Measurements from ENCODE around the gene C1QTNF5.

Gene C1QTNF5

DNA sequence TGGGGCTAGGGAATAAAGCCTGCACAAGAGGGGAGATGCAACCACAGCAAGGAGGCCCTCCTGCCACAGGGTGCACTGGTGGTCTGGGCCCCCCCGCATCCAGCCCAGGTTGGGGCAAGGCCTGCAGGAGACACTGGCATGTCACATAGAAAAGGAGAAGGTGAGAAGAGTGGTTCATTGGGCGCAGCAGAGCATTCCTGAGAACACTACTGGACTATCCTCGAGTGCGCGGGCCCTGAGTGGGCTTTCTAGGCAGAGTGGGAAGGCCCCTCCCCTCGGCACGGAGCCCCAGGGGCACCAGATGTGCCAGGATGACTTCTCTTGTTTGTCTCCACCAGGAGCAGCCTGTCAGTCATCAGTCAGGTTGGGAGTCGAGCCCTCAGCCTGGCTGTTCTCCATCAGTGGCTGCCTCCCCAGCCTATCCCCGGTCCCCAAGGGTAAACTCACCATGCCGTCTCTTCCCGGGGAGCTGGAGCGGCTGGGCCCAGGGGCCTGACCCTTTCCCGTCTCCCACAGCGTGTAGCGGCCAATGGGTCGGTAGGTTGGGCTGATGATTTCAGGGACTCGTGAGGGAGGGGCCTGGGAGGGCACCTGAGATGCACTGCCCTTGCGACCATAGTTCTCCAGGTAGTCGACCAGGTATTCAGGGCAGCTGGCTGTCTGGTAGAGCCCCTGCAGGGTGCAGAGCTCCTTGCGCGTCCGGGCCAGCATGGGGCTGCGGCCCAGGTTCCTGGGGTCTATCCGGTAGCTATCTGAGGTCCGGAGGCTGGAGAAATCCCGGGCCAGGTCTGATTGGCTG lies 31.8 kb upstream of the C1QTNF5 start:
- DNase-seq: no peak

DNA sequence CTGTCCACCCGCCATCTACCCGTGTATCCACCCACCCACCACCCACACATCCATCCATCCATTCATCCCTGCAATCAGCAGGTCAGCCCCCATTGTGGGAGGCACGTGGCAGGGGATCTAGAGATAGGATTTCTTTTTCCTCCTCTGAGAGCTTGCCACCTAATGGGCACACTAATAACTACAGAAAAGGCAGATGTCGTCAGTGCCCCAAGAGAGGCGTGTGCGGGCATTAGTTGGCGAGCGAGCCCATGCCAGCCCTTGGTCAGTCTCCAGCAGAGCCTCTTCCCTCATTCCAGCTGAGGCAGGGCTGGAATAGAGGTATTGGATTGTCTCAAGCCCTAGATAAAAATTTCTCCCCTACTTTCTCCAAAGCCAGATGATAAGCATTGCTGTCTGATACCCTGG lies 31.1 kb upstream of the C1QTNF5 start:
- DNase-seq: no peak

- no peak for DNase-seq
Observed at GRCh38 chr11:119371067-119371601, 30.5 kb upstream of the C1QTNF5 start.

GRCh38 chr11:119370486-119371046 lies 29.9 kb upstream of the C1QTNF5 start:
- DNase-seq: peak in 1 of 2 donors; percentile 34

DNA sequence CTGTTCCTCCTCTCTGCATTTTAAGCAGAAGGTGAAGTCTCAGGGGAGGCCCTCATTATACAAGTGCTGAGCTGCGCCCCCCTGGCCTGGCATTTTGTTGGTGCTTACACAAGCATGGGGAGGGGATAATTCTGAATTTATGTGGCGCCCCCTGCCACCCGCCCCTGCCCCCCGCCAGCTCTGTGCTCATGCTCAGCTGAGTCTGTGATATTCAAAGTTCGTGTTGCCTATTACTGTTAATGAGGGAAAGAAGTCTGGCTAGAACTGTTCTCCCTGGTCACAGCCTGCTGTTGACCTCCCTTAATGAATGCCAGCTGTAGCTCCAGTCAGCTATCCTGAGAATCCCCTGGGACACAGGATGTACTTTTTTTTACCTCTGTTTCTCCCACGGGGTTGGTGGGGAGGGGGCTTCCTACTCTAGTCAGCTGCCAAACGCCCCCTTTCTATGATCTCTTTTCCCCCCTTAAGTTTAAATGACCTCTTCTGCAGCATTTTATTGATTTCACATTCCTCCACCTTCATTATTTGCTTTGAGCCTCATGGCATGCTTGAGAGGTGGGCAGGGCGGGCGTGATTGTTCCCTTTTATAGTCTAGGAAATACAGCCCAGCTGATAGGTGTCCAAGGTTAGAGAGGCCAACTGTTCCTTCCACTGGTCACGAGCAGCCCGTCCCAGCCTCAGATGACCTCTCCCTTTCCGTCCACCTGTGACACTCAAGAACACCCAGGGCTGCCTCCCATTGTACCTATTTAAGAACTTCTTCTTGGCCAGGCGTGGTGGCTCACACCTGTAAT lies 28.6 kb upstream of the C1QTNF5 start:
- no peak for DNase-seq

GRCh38 chr11:119368121-119369034 lies 27.7 kb upstream of the C1QTNF5 start:
- DNase-seq: no peak

DNA sequence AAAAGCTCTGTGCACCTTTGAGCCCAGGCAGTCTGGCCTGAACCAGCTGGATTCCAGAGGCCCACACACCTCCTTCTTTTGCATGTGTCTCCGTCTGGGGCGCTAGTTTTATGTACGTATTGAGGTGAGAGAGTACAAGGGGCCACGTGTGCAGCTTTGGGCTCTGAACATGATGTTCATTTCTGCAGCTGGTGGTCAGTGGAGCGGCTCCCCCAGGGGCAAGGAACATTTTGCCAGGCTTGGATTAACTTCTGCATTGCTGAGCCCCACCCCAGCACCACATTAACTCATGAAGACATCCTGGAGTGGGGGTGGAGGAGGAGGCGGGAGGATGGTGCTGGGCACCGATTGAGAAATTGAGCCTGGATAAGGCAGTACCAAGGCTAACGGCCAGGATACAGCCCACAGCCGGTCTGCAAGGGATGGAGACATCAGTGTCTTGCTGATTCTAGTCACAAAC lies 27.0 kb upstream of the C1QTNF5 start:
- no peak for DNase-seq

DNA sequence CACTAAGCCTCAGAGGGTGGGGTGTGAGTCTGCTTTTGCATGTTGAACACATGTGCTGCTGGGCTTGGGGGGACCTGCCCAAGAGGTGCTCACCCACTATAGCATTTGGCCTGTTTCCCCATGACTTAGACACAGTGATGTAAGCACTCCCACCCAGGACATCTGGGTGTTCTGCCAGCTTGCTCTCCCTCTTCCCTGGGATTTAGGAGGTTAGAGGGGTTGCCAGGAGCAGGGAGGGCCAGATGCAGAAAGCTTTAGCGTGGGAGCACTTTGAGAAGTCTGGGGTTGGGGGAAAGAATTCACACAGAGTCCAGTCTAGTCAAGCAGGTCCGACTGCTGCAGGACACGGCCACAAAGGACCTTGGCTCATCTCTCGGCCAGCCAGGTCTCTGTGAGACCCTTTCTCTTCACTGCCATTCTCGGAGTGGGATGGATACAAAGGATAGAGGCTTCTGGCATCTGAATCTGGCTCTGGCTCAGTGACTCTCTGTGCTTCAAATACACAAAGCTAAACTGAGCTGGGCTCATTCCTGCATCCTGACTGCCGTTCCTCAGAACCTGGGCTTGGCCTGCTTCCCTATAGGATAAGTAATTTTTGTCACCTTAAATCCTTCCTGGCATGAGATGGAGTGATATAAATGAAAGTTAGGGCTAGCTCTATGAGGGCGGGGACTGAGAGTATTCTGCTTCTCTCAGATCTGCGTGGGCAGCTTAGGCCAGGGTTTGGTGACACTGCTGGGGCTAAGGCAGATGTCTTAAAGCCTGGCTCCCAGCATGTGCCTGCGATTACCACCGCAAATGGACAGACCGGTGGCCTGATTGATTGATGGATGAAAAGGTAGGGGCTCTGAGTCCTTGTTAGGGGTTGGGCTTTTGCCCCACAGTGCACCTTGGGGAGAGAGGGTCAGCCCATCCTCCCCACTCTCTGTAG lies 26.3 kb upstream of the C1QTNF5 start:
- DNase-seq: no peak

DNA sequence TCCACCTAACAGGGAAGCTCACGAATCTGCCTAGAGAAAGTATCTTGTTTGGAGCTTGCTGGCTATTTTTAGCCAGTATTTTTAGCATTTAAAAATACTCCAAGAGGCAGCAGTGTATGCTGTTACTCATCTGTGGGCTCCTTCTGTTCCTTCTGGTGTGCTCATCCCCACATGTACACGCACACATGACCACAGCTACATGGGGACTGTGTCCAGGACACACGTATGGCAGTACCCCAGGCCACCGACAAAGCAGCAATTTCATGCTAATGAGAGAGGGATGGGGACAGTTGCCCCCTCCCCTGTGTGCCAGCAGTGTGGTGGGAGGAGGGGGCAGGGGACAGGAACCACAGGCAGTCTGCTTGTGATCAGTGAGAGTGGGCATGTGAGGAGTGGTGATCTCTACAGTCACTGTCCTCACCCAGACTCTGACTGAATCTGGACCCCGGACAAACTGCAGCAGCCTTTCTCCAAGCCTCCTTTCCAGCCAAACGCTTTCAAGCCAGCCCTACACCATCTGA lies 24.4 kb upstream of the C1QTNF5 start:
- no peak for DNase-seq

- DNase-seq: peak; percentile 61 to 67
Observed at GRCh38 chr11:119363851-119364590, 23.3 kb upstream of the C1QTNF5 start.

DNA sequence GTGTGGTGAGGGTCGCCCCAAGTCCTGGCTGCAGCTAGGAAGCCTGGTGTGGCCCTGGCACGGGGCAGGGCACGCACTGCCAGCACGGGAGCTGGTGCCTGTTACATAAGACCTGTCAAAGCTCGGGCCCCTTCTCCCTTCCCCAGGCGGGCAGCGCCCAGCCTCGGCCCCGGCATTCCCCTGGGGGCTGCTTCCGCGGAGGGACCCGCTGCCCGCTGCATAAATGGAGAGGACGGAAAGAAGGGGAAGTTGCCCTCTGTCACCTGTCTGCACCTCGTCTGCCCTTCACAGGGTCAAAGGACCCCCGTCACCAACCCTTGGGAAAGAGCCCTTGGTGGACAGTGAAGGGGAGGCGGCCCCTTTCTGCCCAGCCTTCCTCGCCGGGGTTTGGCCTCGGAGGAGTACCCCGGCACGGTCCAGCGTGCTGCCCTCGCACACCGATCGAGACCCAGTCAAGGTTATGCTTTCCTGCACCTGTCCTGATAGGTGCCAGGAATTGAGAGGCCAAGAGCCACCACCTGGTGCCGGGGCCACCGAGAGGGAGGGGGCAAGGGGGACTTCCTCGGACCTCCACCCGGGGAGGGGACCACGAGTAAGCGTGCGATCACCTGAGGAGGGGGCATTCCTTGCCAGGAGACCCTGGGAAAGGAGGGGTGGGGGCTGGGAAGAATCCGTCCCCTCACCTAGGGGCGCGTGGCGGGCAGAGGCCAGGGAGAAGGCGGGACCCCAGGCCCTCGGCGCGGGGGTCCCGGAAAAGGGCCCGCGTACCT lies 22.6 kb upstream of the C1QTNF5 start:
- no peak for DNase-seq

- no peak for DNase-seq
Observed at GRCh38 chr11:119362741-119363080, 22.0 kb upstream of the C1QTNF5 start.

DNA sequence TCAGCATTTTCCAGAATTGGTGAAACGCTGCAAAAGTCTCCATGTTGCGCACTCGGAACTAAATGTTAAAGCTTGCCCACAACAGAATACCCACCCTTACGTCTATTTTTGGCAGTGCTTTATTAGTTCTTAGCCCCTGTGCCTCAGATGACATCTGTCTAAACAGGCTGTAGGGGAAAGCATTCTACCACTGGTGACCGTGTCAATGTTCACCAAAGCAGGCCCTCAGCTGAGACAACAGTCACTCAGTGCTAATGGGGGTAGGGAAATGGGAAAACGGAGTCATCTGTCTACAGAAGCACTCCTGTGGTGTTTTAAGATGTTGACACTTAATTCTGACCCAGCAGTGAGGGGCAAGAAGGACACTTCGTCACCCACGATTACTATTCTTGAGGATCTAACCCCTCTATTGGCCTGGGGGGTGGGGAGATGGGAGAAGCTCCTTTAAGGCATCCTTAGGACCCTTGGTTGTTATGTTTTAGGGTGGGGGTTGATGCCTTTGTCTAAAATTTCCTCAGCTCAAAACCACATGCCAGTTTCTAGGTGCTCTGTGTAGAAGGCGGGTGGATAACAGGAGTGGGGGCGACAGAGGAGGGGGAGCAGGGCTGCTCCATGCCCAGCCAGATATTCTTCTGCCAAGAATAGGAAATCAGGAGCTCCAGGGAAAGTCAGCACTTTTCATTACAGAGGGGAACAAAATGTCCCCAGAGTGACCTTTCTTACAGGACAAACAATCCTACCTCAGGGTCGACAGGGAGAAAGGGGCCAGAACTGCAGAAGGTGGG lies 21.4 kb upstream of the C1QTNF5 start:
- DNase-seq: no peak

GRCh38 chr11:119361056-119361787 lies 20.5 kb upstream of the C1QTNF5 start:
- no peak for DNase-seq

GRCh38 chr11:119359365-119360214 lies 18.9 kb upstream of the C1QTNF5 start:
- no peak for DNase-seq

DNA sequence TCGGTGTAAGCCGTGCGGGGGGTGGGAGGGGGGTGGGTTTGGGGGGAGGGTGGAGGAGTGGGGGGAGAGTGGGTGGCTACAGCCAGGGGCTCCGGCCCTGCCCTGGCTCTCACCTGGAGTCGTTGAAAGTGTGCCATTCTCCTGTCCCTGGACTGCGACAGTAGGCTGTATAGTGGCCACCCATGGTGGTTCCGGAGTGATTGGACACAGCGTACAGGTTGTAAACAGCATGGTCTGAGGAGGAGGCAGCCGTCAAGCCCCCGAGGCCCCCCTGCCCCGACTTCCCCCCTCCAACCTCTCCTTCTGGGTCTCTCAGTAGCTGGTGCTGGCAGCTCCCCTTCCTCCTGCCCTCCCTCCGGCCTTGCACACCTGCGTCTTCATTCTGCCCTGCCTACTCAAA lies 16.4 kb upstream of the C1QTNF5 start:
- DNase-seq: no peak

Data from CD4-positive, alpha-beta T cell treated with Interleukin-1 beta for 1 hour (primary cell).